HG03469 (cell line): ENCODE results near the gene ACOT13.
A peak's percentile ranks its signal among the peaks of the same experiment; 100 is the strongest.
"Not testable (repeated sequence)": the region's sequence is repeated elsewhere in the genome, so short reads cannot be mapped to it uniquely, and the experiment has no call there.

ENCODE experiments used
- ATAC-seq: cut with Tn5 transposase; IDR thresholded peaks from one replicate; pipeline ENCODE4 v1.9.1; 2021; ENCODE audit warnings: mild to moderate bottlenecking, moderate library complexity, moderate number of reproducible peaks; ENCODE audit not compliant: unreplicated experiment

Gene ACOT13

DNA sequence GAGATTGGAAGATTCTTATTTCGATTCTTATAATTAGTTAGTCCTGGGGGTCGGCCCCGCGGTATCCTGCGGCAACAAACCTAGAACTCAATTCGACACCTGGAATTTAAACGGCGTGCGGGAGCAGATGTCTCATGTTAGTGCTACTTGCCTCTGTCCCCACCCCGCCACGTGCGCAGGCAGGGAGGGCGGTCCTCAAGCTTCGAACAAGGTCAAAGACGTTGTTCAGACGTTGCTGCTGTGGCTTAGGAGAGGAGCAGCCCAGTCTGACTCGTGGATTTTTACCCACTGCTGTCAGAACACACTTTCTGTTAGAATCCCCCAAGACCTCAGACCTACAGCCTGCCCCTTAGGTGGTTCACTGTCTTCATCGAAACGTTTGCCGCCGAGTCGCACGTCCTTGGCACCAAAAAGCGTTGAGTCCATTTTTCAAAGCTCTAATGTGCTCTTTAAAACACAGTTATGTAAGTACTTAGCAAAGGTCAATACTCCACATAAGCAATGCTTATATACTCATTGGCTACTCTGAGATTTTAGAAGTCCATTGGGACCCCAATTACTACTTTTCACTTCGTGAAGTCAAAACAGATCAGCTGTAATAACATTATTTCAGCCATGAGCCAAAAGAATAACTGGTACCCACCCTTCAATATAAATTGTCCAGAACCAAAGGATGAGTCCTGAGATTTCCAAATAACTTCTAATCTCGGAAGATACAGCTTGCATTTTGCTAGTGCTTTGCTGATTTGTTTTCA, 54.8 kb downstream of the ACOT13 start:
- peak; percentile 14 for ATAC-seq

DNA sequence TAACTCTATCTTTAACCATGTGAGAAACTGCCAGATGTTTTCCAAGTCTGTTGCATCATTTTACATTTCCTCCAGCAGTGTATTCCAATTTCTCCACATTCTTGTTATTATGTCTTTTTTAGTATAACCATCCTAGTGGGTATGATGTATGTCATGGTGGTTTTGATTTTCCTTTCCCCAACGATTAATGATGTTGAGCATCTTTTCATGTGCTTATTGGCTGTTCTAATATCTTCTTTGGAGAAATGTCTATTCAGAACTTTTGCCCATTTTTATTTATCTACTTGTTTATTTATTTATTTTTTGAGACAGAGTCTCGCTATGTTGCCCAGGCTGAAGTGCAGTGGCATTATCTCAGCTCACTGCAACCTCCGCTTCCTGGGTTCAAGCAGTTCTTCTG, 56.4 kb downstream of the ACOT13 start:
- no peak for ATAC-seq

DNA sequence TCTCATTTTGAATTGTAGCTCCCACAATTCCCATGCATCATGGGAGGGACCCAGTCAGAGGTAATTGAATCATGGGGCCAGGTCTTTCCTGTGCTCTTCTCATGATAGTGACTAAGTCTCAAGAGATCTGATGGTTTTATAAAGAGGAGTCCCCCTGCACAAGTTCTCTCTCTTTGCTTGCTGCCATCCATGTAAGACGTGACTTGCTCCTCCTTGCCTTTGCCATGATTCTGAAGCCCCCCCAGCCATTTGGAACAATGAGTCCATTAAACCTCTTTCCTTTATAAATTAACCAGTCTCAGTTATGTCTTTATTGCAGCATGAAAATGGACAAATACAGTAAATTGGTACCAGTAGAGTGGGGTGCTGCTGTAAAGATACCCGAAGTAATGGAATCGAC, 63.8 kb downstream of the ACOT13 start:
- not testable (repeated sequence) for ATAC-seq

DNA sequence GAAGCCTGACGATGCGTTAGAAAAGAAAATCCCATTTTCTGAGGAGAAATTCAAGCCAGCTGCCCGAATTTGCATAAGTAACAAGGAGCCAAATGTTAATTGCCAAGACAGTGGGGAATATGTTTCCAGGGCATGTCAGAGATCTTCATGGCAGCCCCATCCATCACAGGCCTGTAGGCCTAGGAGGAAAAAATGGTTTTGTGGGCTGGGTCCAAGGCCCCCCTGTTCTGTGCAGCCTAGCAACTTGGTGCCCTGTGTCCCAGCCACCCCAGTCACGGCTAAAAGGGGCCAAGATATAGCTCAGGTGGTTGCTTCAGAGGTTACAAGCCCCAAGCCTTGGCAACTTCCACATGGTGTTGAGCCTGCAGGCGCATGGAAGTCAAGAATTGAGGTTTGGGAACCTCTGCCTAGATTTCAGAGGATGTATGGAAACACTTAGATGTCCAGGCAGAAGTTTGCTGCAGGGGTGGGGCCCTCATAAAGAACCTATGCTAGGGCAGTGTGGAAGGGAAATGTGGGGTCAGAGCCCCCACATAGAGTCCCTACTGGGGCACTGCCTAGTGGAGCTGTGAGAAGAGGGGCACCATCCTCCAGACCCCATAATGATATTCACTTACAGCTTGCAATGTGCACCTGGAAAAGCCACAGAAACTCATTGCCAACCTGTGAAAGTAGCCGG, 64.7 kb downstream of the ACOT13 start:
- not testable (repeated sequence) for ATAC-seq

DNA sequence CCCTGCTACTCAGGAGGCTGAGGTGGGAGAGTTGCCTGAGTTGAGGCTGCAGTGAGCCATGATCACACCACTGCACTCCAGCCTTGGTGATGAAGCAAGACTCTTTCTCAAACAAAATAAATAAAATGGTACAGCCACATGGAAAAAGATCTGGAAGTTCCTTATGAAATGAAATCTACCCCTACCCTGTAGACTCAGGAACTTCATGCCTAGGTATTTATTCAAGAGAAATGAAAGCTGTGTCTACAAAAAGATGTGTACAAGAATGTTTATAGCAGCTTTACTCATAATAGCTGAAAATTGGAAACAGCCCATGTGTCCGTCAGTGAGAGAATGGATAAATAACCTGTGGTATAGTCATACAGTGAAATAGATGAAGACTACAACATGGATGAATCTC, 67.3 kb downstream of the ACOT13 start:
- no peak for ATAC-seq

DNA sequence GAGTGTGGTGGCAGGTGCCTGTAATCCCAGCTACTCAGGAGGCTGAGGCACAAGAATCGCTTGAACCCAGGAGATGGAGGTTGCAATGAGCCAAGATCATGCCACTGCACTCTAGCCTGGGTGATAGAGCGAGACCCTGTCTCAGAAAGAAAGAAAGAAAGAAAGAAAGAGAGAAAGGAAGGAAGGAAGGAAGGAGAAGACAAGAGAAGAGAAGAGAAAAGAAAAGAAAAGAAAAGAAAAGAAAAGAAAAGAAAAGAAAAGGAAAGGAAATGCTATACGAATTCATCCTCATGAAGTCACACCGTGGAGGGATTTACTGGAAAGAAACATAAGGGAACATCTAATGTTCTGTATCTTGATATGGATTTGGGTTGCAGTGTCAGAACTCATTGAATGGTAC, 67.8 kb downstream of the ACOT13 start:
- ATAC-seq = not testable (repeated sequence)

DNA sequence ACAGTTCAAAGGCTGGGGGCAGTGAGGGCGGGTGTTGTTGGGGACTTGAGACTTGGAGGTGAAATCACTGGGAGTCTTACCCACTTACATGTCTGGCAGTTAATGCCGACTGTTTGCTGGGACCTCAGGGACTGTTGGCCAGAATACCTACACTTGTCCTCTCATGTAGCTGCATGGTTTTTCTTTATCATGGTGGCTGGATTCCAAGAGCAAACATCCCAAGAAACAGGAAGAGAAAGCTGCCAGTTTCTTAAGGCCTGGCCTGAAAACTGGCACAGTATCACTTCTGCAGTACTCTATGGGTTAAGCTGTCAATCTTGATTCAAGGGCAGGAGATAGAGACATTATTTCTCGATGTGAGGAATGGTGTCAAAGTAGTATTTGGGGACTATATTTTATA, 71.9 kb downstream of the ACOT13 start:
- ATAC-seq = no peak

DNA sequence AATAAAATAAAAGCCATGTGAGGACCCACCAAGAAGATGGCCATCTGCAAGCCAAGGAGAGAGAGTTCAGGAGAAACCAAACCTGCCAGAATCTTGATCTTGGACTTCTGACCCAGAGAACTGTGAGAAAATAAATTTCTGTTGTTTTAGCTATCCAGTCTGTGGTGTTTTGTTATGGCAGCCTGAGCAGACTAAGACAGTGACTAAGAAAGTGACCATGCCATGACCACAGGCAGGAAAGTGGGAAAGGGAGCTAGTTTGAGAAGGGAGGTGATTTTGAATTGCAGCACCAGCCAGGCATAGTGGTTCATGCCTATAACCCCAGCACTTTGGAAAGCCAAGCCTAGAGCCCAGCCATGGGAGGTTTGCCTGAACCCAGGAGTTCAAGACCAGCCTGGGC, 74.0 kb downstream of the ACOT13 start:
- no peak for ATAC-seq

DNA sequence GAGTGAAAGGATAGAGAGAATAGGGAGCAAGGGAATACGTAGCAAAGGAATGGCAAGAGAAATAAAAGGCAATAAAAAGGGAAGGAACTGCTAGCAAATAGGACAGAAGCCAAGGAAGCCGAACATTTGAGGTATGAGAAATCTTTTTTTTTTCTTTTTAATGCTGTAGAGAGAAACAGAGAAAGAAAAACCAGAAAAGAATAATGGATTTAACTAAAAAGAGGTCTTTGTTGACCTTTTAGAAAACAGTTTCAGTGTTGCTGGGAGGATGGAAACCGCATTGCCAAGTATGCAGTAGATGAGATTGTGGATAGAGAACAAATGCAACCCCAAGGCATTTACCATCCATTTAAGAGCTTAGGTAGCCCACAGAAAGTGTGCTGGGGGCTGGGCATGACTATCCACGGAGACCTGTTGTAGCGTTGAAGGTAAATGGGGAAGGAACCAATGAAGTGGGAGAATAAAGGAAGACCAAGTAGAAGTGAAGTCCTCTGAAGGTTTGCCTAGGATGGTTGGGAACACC, 75.4 kb downstream of the ACOT13 start:
- ATAC-seq = no peak

DNA sequence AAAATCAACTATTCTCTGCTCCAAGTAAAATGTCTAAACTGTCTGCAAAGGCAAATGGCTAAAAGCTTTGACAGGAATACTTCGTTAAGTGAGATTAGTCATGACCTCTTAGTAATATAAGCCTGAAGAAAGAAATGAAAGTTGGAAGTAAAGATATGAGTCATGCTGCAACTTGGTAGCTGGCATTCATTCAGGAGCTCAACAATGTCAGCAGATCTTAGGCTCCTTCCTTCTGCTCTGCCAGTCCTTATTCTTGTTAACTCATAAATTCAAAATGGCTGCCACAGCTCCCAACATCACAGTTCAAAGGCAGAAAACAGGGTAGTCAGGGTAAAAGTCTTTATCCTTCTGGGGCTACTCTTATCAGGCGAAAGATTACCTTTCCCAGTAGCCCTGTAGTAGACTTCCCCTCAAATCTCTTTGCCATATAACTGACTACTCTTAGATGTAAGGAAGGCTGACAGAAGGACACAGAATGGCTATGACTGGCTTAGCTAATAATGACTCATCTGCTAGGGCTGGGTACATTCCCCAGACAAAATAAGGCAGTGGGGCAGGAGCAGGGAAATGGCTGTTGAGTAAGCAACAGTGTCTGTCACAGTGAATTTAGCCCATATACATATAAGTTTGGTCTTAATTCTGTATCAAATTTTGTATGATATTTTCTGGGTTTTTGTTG, 76.5 kb downstream of the ACOT13 start:
- peak; percentile 84 for ATAC-seq

DNA sequence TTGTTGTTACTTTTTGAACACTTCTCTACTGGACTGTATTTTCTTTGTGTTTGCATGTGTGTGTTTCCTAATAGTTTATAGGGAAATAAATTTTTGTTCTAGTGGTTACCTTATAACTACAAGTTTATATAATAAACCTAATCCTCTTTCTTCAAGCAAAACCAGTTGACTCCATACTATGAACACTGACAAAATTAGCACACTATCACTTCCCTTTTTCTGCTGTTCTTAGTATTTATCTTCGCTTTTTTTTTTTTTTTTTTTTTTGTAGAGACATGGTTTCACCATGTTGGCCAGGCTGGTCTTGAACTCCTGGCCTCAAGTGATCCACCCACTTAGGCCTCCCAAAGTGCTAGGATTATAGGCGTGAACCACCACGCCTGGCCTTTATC, 77.1 kb downstream of the ACOT13 start:
- ATAC-seq = no peak

DNA sequence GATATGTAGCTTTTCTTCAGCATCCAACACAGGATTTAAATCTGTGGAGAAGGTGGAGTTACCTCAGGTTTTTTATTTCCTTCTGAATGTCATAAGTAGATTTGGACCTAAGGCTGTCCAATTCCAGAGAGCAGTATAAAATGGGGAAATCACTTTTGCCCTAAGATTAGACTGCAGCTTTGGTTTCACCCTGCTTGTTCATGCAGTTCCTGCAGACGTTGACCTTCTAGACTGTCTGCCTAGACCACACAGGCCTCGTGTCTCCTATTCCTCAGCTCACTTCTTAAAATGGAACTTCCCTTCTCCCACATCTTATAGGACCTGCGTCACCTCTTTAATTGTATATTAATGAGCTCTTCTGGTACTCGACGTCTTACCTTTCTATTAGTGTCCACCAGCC, 78.0 kb downstream of the ACOT13 start:
- ATAC-seq = no peak

DNA sequence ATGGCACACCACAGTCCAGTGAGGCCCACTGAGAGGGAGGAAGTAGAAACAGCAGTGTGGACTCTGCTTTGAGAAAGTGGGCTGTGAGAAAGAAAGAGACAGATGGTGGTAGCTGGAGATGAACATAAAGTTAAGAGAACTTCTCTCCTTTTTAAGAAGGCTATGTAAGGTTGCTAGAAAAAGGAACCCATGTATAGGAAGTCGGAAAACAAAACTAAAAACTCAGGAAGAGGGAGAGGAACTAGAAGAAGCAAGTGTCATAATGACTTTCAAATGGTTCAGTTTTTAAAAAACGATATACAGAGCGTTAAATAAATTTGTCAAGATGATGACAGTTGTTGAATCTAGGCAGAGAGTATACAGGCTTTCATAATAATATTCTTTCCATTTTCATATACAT, 82.4 kb downstream of the ACOT13 start:
- ATAC-seq = no peak

DNA sequence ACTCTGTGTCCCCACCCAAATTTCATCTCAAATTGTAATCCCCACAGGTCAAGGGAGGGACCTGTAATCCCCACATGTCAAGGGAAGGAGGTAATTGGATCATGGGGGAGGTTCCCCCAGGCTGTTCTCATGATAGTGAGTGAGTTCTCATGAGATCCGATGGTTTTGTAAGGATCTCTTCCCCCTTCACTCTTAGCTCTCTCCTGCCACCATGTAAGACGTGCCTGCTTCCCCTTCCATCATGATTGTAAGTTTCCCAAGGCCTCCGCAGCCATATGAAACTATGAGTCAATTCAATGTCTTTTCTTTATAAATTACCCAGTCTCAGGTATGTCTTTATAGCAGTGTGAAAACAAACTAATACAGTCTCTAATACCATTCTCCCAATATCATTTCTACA, 84.0 kb downstream of the ACOT13 start:
- not testable (repeated sequence) for ATAC-seq

DNA sequence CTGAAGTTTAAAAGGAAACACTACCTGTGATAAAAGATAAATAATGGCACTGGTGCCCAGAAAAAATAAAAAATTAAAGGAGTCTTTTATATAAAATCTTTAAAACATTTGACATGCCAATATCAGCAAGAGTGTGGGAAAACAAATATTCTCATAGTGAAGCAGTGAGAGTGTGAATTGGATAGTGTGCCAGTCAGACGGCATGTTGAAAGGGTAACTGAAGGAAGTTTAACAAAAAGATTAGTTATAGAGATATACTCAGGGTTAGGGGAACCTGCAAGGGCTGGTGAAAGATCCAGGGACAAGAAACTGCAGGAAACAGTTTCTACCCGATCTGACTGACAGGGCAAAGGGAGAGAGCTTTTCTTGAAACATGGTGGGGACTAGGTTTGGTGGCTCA, 85.6 kb downstream of the ACOT13 start:
- ATAC-seq = no peak

DNA sequence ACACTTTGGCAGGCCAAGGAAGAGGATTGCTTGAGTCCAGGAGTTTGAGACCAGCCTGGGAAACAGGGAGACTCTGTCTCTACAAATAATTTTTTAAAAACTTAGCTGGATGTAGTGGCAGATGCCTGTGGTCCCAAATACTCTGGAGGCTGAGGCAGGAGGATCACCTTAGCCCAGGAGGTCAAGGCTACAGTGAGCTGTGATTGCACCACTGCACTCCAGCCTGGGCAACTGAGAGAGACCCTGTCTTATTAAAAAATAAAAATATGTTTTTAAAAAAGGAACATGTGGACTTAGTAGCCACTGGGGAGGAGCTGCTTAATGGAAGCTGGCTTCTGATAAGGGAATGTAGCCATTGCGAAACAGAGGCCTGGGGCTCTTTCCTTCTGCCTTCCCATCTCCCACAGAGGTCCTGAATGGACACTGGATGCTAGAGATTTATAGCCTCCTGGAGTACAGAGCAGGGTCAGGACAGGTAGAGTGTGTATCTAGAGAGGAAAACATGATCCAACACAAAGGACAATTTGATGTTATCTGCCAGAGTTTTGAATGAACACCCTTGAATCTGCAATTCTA, 86.1 kb downstream of the ACOT13 start:
- ATAC-seq = no peak

DNA sequence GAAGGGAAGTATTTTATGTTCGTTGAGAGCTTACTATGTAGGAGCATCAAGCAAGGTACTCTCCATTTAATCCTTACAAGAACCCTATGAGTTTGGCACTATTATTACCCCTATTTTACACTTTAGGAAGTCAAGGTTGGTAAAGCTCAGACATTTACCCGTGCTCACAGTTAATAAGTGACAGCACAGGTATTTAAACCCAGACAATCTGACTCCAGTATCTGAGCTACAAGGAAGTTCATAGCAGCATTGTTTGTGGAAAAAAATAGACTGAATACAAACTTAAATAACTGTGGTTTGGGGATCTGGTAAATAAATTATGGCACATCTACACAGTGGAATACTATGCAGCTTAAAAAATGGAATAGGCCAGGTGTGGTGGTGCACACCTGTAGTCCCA, 86.7 kb downstream of the ACOT13 start:
- ATAC-seq = no peak

DNA sequence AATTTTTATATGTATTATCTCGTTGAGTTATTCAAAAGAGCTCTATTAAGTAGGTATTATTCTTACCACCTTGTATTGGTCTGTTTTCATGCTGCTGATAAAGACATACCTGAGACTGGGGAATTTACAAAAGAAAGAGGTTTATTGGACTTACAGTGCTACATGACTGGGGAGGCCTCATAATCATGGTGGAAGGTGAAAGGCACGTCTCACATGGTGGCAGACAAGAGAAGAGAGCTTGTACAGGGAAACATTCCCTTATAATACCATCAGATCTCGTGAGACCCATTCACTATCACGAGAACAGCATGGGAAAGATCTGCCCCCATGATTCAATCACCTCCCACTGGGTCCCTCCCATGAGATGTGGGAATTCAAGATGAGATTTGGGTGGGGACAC, 87.5 kb downstream of the ACOT13 start:
- ATAC-seq = not testable (repeated sequence)
